Activated T-cell treated with anti-CD3 and anti-CD28 coated beads for 48 hours (primary cell): ENCODE measurements around the gene MYL11.
A peak's percentile ranks its signal among the peaks of the same experiment; 100 is the strongest.

Experiments
- DNase-seq: peaks from one replicate; pipeline ENCODE4 v3.0.0-alpha.2; 2020; ENCODE audit warnings: low read depth

Gene MYL11

GRCh38 chr16:30371248-30371816 lies 3.3 kb upstream of the MYL11 start:
- DNase-seq = no peak

- no peak for DNase-seq
Observed at GRCh38 chr16:30372038-30372712, 2.4 kb upstream of the MYL11 start.

DNA sequence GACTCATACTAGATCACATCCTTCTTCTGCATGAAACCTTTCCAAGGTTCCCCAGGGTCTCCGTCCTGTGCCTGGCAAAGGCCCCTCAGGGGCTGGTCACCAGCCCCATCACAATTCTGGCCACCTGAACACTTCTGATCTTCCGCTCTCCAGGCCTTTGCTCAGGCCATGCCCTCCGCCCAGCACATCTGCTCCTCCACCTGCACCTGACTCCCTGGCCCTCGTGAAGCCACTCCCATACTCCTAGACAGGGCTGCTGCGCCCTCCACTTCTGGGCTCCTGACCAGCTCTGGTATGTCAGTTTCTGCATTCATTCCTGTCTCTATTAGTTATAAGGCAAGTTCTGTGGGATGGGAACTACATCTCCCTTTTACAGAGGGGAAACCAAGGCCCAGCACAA lies 1.9 kb upstream of the MYL11 start:
- no peak for DNase-seq

DNA sequence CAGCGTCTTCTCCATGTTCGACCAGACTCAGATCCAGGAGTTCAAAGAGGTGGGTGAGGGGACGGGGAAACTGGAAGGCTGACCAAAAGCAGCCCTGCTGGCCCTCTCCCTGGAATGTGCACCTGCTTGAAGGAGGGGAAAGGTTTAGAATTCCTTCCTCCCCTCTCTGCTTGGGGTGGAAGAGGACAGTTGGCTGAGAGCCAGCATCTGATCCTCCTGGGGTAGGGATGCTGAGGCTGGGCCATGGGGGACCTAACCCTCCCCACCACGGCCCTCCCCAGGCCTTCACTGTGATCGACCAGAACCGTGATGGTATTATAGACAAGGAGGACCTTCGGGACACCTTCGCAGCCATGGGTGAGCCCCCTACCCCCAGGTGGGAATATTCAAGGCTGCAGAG lies 1.3 kb downstream of the MYL11 start:
- no peak for DNase-seq

DNA sequence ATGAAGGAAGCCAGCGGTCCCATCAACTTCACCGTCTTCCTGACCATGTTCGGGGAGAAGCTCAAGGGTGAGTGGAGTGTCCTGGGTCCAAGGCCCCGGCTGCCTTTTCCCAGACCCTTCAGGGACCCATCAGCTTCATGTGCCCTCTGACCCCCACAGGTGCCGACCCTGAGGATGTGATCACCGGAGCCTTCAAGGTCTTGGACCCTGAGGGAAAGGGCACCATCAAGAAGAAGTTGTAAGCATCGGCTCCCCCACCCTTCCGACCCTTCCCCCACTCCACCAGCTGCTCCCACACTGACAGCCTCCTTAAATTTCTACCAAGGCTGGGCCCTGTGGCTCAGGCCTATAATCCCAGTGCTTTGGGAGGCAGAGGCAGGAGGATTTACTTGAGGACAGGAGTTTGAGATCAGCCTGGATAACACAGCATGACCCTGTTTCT lies 1.9 kb downstream of the MYL11 start:
- DNase-seq = no peak

DNA sequence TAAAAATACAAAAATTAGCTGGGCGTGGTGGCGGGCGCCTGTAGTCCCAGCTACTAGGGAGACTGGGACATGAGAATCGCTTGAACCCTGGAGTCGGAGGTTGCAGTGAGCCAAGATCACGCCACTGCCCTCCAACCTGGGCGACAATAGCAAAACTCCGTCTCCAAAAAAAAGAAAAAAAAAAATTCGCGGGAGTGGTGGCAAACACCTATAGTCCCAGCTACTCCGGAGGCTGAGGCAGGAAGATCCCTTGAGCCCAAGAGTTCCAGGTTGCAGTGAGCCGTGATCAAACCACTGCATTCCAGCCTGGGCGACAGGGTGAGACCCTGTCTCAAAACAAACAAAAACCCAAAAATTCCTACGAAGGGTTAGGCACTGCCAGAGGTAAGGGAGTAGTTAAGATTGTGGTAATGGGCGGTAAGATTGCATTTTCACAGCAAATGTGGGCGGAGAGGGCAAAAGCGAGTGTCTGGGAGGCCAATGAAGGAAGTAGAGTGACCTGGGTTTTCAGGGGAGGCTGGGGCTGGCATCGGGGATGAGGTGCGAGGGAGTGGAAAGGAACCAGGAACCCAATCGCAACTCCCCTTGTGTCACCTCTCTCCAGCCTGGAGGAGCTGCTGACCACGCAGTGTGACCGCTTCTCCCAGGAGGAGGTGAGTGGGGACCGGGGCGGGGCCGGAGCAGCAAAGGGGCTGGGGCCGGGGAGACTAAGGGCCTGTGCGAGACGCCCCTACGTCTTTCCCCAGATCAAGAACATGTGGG lies 2.6 kb downstream of the MYL11 start:
- no peak for DNase-seq

GRCh38 chr16:30377812-30378235 lies 3.2 kb downstream of the MYL11 start:
- peak; percentile 79 for DNase-seq

- peak; percentile 100 for DNase-seq
Observed at GRCh38 chr16:30378236-30379157, 3.9 kb downstream of the MYL11 start.

DNA sequence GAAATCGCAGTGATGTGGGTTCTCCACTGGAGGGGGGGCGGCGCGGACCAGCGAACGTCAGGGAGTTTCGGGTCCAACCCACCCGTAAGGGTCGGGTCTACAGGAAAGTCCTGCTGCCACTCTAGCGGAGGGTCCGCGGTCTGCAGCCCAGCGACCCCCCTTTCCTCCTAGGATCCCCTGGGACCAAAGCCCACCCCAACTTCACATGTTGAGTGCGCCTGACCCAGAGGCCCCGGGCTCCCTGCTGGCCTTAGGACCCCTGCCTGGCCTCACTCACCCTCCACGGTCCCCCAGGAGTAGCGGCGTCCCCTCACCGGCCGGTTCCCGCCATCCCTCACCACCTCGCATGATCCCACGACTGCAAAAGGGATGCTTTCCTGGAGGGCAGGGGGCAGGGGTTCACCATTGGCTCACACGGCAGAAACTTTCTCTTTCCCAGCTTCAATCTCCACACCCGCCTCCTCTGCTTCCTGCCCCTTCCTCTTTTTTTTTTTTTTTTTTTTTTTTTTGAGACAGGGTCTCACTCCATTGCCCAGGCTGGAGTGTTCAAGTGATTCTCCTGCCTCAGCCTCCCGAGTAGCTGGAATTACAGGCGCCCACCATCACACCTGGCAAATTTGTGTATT lies 4.7 kb downstream of the MYL11 start:
- no peak for DNase-seq

GRCh38 chr16:30380072-30380802 lies 5.6 kb downstream of the MYL11 start:
- DNase-seq = no peak

GRCh38 chr16:30380803-30381208 lies 6.2 kb downstream of the MYL11 start:
- DNase-seq = no peak

- no peak for DNase-seq
Observed at GRCh38 chr16:30381291-30382041, 6.9 kb downstream of the MYL11 start.

GRCh38 chr16:30382111-30382881 lies 7.7 kb downstream of the MYL11 start, which contains the start of gene SEPTIN1:
Gene SEPTIN1, minus strand, starts transcription at chr16:30382561. Its CDS starts 19 bp downstream, at chr16:30382542.
- peak; percentile 69 for DNase-seq

DNA sequence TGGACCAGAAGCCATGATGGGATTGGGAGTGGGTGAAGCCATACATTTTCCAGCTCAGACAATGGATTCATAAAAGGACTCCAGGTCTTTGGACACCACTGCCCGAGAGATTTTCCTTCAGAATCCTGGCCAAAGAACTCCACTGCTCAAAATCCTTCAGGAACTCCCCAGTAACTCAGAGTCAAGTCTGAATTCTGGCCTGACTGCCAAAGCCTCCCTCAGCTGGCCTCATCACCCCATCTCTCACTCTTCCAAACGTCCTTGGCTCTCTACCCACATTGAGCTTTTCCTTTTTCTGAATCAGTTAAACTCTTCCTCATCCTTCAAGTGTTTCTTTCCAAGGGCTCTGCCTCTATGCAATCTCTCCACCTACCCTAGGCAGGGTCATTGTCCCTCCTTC lies 8.9 kb downstream of the MYL11 start:
- DNase-seq = no peak

DNA sequence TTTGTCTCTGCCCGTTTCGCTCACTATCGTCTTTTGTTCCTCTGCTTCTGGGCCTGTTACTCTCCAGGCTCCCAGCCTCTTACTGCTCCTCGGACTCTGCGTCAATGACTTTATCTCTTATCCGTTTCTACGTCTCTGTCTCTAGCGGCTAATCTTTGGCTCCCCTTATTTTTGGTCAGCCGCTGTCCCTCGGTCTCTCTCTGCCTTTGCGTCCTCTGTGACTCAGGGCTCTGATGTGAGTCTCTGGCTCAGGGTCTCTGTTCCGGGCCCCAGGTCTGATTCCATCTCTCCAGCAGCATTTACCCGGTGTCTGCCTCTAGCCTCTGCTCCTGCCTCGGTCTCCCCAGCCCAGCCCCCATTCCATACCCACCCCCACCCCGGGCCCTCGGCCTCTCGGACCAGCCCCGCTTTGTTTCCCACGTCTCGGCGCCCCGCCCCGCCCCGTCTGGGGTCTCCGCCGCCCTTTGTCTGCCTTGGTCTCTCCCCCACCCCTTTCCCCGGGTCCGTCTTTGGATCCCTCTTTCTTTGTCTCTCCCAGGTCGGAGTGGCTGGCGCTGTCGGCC lies 20.1 kb downstream of the MYL11 start:
- no peak for DNase-seq

DNA sequence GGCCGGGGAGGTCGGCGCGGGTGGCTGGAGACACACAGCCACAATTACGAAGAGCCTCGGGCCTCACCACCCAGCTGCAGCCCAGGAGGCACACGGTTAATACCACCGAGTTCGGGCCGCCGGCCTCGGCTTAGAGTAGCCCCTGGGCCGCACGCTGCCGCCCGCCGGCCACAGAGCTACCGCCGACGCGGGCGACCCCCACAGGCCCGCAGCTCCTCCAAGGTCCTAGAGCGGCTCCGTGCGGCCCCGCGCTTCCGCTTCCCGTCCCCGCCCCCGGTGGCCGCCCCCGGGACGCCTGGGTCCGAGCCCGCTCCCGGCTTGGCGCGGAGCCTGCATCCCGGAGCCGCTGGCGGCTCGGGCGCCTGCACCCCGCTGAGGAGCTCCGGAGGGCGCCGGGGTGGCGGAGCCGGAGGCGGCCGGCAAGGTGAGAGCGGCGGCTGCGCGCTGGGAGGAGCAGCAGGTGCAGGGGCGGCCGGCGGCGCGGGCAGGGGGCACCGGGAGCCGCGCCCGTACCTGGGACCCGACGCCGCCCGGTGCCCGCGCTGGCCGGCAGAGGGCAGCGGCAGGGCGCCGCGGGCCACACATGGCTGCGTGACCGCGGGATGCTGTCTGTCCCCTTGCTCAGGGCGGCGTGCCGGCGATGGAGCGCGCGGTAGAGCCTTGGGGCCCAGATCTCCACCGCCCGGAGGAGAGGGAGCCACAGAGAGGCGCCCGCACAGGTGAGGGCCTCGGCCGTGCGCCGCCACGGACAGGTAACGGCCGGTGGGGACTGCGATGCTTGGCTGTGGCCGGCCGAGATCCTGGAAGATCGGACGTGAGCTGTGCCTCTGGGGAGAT lies 20.8 kb downstream of the MYL11 start, which contains the start of gene ZNF48:
TSS of gene ZNF48 (plus strand) at position 266 of the 837 bp plus-strand sequence. CDS start at position 641, 375 bp downstream.
- DNase-seq = peak; percentile 58

- DNase-seq = no peak
Observed at GRCh38 chr16:30395992-30396585, 21.5 kb downstream of the MYL11 start.
